GM10248 (cell line): ENCODE results near the gene CNNM2.

Source experiments
- CTCF ChIA-PET: fragments of 300-600 bp; sonication (Branson Sonifier 250); formaldehyde crosslinking; extraction: SDS; loops from one replicate; lab custom pipeline; 2021; ENCODE audit warnings: antibody characterized with exemption; lab: Yijun Ruan, JAX
- POLR2A ChIA-PET: fragments of 350-650 bp; sonication (Branson Sonifier 250); formaldehyde crosslinking; extraction: SDS; loops from one replicate; lab custom pipeline; 2020; ENCODE audit warnings: antibody characterized with exemption; lab: Yijun Ruan, JAX
- DNase-seq: peaks from one replicate; pipeline ENCODE4 v3.0.0; 2012; ENCODE audit errors: extremely low spot score
- CTCF ChIP-seq: IDR thresholded peaks from 2 replicates; pipeline ENCODE4 v1.5.1; 2012; ENCODE audit warnings: mild to moderate bottlenecking, low read depth; ENCODE audit errors: extremely low read depth, missing control alignments, control extremely low read depth

The CNNM2 gene

DNA sequence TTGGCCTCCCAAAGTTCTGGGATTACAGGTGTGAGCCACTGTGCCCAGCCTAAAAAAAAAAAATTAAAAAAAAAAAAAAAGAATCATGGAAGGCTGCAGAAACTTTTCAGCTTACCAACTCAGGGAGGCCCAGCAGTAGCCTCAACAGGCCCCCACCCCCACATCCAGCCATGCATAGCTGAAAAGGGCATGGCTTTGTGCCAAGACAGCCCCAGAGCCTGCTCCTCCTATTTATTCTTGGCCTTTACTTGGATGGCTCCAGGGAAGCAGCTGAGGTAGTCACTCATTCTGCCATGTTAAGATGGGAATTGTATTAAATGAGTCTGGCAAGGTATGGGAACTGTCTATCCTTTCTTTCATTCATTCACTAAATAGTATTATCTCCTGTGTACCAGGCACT lies 13.7 kb upstream of the CNNM2 start:
- ChIA-PET CTCF (interaction anchor here (1.2 to 8.1 kb wide), 4 partner anchors 12 to 341 kb away, joined by 4 to 61 read pairs (median 28); partner anchors contain the start of genes CNNM2 and CYP17A1), POLR2A (no interaction called here)
- no peak for DNase-seq
- no peak for TF ChIP-seq CTCF

DNA sequence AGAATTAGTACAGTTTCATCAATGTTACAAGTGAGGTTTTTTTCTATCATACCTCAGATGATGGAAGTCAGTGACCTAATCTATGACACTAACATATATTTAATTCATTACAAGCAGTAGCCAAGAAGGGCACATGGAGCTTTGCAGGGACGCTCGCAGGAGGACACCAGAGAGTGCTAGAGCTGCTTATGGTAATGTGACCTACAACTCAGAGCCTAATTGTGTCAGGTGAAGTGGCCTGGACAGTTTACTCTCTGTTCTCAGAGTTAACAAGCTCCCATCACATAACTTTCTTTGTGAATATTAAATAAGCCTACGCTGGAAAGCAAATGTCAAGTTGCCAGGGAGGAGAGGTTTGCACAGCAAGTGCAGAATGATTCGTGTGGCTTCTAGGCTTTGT lies 11.6 kb upstream of the CNNM2 start:
- no peak for DNase-seq
- ChIA-PET CTCF (interaction anchor here (1.0 to 1.2 kb wide), 2 partner anchors 10 to 73 kb away, joined by 3 read pairs; no protein-coding TSS in a partner anchor), POLR2A (no interaction called here)
- TF ChIP-seq CTCF, result no peak

DNA sequence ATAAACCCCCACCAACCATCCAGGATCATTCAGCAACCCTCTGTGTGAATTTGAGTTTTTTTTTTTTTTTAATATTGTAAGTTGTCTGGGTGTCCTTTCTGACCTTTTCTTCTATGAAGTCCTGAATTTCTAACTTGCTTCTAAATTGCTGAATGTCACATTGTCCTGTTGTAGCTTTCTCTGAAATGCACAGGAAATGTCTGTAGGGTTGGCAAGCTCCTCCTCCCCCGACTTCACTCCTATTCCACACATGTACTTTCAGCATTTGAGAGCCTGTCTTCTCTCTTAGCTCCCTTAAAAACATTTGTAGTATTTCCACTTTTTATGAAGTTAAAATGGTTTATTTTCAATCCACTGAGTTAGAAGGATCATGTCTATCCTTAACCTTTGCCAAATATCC lies 3.3 kb upstream of the CNNM2 start:
- TF ChIP-seq CTCF, result no peak
- POLR2A ChIA-PET, result no interaction called here
- DNase-seq, result no peak
- CTCF ChIA-PET, result interaction anchor here (1.1 to 5.9 kb wide), 5 partner anchors 11 to 330 kb away, joined by 3 to 67 read pairs (median 8); no protein-coding TSS in a partner anchor

GRCh38 chr10:102916173-102916572 lies 1.9 kb upstream of the CNNM2 start:
- no peak for DNase-seq
- no peak for TF ChIP-seq CTCF
- ChIA-PET POLR2A (no interaction called here), CTCF (interaction anchor here (0.7 to 5.9 kb wide), 15 partner anchors 10 to 418 kb away, joined by 3 to 67 read pairs (median 12); partner anchors contain the start of gene CYP17A1)

DNA sequence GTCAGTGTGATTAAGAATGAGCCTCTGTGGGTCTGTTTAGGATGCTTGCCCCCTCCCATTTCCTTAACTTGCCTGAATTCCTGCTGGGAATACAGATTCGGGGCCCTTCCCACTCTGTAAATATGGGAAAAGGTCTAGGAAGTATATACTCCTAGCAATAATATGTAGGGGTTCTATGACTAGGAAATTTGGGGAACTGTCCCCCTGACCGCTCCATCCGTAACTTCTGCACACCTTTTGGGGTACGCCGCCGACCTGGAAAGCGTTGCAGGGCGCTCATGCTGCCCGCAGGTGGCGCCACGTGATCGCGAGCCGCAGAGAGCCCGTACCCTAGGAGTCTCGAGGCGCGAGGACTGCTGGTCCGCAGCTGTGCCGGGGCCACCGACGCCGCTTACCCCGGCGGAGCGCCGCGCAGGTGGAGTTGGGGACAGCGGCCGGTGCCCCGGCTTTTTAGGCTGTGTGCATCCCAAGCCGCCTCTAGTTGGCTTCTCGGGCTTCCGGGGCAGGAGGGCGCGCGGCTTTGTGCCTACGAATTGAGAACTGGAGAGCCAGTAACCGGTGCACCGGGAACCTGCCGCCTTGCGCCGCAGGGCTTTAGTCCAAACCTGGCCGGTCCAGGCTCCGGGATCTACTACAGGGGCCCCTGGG lies 656 bp upstream of the CNNM2 start:
- POLR2A ChIA-PET, result interaction anchor here (0.9 to 1.1 kb wide), 3 partner anchors 149 to 450 kb away, joined by 3 read pairs; partner anchors contain the start of gene TAF5
- CTCF ChIA-PET, result interaction anchor here (0.6 to 5.9 kb wide), 59 partner anchors 8 to 574 kb away, joined by 3 to 67 read pairs (median 4); partner anchors contain the start of genes AS3MT, NT5C2 and PCGF6
- peak; percentile 96 for TF ChIP-seq CTCF
- DNase-seq, result peak; percentile 79

DNA sequence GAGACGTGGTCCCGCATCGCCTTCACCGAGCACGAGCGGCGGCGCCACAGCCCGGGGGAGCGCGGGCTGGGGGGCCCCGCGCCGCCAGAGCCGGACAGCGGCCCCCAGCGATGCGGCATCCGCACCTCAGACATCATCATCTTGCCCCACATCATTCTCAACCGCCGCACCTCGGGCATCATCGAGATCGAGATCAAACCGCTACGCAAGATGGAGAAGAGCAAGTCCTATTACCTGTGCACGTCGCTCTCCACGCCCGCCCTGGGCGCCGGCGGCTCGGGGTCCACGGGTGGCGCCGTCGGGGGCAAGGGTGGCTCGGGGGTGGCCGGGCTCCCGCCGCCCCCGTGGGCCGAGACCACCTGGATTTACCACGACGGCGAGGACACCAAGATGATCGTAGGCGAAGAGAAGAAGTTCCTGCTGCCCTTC lies 737 bp downstream of the CNNM2 start:
- TF ChIP-seq CTCF, result no peak
- CTCF ChIA-PET, result interaction anchor here (1.0 to 5.9 kb wide), 20 partner anchors 15 to 567 kb away, joined by 3 to 67 read pairs (median 6); partner anchors contain the start of genes NT5C2 and PCGF6
- peak; percentile 34 for DNase-seq
- POLR2A ChIA-PET, result interaction anchor here (1.1 kb wide), 1 partner anchor 148 kb away, joined by 3 read pairs; no protein-coding TSS in a partner anchor
